HepG2 (cell line): ENCODE measurements around the gene GPS1. TPM values are rescaled to one million over a fixed set of nuclear protein-coding genes. Genes with fewer than 3 reads are reported as not detected.
A peak's percentile ranks its signal among the peaks of the same experiment; 100 is the strongest.

Experiments used
- AHR ChIP-seq: IDR thresholded peaks from 2 replicates; pipeline ENCODE4 v1.6.1; 2018; ENCODE audit warnings: missing genetic modification reagents, missing compliant biosample characterization
- AKAP8 ChIP-seq: sonication (generic); formaldehyde crosslinking; IDR thresholded peaks from 2 replicates; pipeline ENCODE4 v1.5.1; 2020; ENCODE audit warnings: mild to moderate bottlenecking, missing genetic modification reagents
- BRF2 ChIP-seq: sonication (generic); formaldehyde crosslinking; IDR thresholded peaks from 2 replicates; pipeline ENCODE4 v1.8.1; 2022; ENCODE audit warnings: mild to moderate bottlenecking, missing genetic modification reagents
- ESRRA ChIP-seq: sonication (generic); formaldehyde crosslinking; IDR thresholded peaks from 2 replicates; pipeline ENCODE4 v1.5.1; 2020; ENCODE audit warnings: mild to moderate bottlenecking, low read depth, missing genetic modification reagents
- GABPB1 ChIP-seq: IDR thresholded peaks from 2 replicates; pipeline ENCODE4 v1.6.1; 2016; ENCODE audit warnings: mild to moderate bottlenecking, missing genetic modification reagents, moderate library complexity, missing compliant biosample characterization
- GTF3A ChIP-seq: sonication (generic); formaldehyde crosslinking; conservative IDR thresholded peaks from 2 replicates; pipeline ENCODE4 v1.4.0; 2020; ENCODE audit warnings: mild to moderate bottlenecking, missing genetic modification reagents
- MED8 ChIP-seq: sonication (generic); formaldehyde crosslinking; IDR thresholded peaks from 2 replicates; pipeline ENCODE4 v1.8.1; 2023; ENCODE audit warnings: mild to moderate bottlenecking, missing genetic modification reagents; ENCODE audit not compliant: insufficient replicate concordance
- NFKB2 ChIP-seq: sonication (generic); formaldehyde crosslinking; IDR thresholded peaks from 2 replicates; pipeline ENCODE4 v1.4.0; 2020; ENCODE audit warnings: missing genetic modification reagents, borderline replicate concordance
- NFKBIZ ChIP-seq: IDR thresholded peaks from 2 replicates; pipeline ENCODE4 v1.6.1; 2018; ENCODE audit warnings: missing genetic modification reagents, missing compliant biosample characterization
- RBFOX2 ChIP-seq: fragments of 200-400 bp; formaldehyde crosslinking; IDR thresholded peaks from 2 replicates; pipeline ENCODE4 v1.6.1; 2017; ENCODE audit warnings: low read depth, mild to moderate bottlenecking, low read length
- SMARCC2 ChIP-seq: fragments of 450-650 bp; IDR thresholded peaks from 2 replicates; pipeline ENCODE4 v1.6.1; 2017; ENCODE audit warnings: antibody characterized with exemption, mild to moderate bottlenecking
- SNRNP70 ChIP-seq: fragments of 200-400 bp; formaldehyde crosslinking; IDR thresholded peaks from 2 replicates; pipeline ENCODE4 v1.6.1; 2017; ENCODE audit warnings: mild to moderate bottlenecking, low read depth, low read length, moderate library complexity
- SP4 ChIP-seq: sonication (generic); formaldehyde crosslinking; IDR thresholded peaks from 2 replicates; pipeline ENCODE4 v1.8.1; 2023; ENCODE audit warnings: mild to moderate bottlenecking, missing genetic modification reagents
- TARDBP ChIP-seq: sonication (generic); formaldehyde crosslinking; IDR thresholded peaks from 2 replicates; pipeline ENCODE4 v1.8.0; 2022; ENCODE audit warnings: mild to moderate bottlenecking, missing genetic modification reagents
- ZBTB7A ChIP-seq: sonication (generic); formaldehyde crosslinking; IDR thresholded peaks from 2 replicates; pipeline ENCODE4 v1.8.0; 2022; ENCODE audit warnings: mild to moderate bottlenecking, missing genetic modification reagents
- ZFYVE20 ChIP-seq: sonication (generic); formaldehyde crosslinking; IDR thresholded peaks from 2 replicates; pipeline ENCODE4 v1.8.0; 2023; ENCODE audit warnings: low read depth, mild to moderate bottlenecking, moderate library complexity, missing genetic modification reagents, borderline replicate concordance
- ZNF20 ChIP-seq: sonication (generic); formaldehyde crosslinking; IDR thresholded peaks from 2 replicates; pipeline ENCODE4 v1.4.0; 2020; ENCODE audit warnings: mild to moderate bottlenecking, moderate library complexity, missing genetic modification reagents
- ZNF850 ChIP-seq: sonication (generic); formaldehyde crosslinking; conservative IDR thresholded peaks from 2 replicates; pipeline ENCODE4 v1.9.0; 2021; ENCODE audit warnings: mild to moderate bottlenecking, missing genetic modification reagents
- ZSCAN31 ChIP-seq: sonication (generic); formaldehyde crosslinking; IDR thresholded peaks from 2 replicates; pipeline ENCODE4 v1.5.0; 2020; ENCODE audit warnings: low read depth, mild to moderate bottlenecking, missing genetic modification reagents
- polyA plus RNA-seq, 8 experiments: library from polyadenylated mRNA; depleted of rRNA in 3 of 8; stranded (reverse) in 7 of 8; unstranded in 1 of 8; fragments of >200 nt; fragmentation: Illumina TruSeq in 4 of 8; extraction: Trizol in 4 of 8; gene quantifications; 2 replicates each; pipeline versions ENCODE4 v1.2.1 to v1.2.3, GENCODE V29; 2011 to 2016; ENCODE audit warnings: low read depth in 4 of 8, missing spikeins in 1 of 8, mixed read lengths in 1 of 8; ENCODE audit not compliant: insufficient read depth in 1 of 8
- total RNA-seq, 5 experiments: library from RNA; depleted of rRNA; stranded (reverse); fragments of >200 nt; fragmentation: Illumina TruSeq; extraction: Trizol; gene quantifications; 2 replicates each; pipeline ENCODE4 v1.2.3, GENCODE V29; 2016; ENCODE audit warnings: low read depth in 1 of 5
- TF ChIP-seq, protein P1 (sequence below): sonication (generic); formaldehyde crosslinking; IDR thresholded peaks from 2 replicates; pipeline ENCODE4 v1.4.0; 2020; ENCODE audit warnings: missing genetic modification reagents
- TF ChIP-seq, protein P2 (sequence below), 2 experiments: IDR thresholded peaks; 2 replicates each; pipeline ENCODE4 v1.6.1; 2011 to 2012; ENCODE audit warnings: low read length in 2 of 2, borderline replicate concordance in 1 of 2, low read depth in 1 of 2, mild to moderate bottlenecking in 1 of 2, moderate library complexity in 1 of 2

Gene GPS1
- total and polyA plus RNA-seq, 2 of the 13 experiments (the other 11 are each of a cell fraction or from before 2014, with no cell fraction given), result 124 to 128 TPM

DNA sequence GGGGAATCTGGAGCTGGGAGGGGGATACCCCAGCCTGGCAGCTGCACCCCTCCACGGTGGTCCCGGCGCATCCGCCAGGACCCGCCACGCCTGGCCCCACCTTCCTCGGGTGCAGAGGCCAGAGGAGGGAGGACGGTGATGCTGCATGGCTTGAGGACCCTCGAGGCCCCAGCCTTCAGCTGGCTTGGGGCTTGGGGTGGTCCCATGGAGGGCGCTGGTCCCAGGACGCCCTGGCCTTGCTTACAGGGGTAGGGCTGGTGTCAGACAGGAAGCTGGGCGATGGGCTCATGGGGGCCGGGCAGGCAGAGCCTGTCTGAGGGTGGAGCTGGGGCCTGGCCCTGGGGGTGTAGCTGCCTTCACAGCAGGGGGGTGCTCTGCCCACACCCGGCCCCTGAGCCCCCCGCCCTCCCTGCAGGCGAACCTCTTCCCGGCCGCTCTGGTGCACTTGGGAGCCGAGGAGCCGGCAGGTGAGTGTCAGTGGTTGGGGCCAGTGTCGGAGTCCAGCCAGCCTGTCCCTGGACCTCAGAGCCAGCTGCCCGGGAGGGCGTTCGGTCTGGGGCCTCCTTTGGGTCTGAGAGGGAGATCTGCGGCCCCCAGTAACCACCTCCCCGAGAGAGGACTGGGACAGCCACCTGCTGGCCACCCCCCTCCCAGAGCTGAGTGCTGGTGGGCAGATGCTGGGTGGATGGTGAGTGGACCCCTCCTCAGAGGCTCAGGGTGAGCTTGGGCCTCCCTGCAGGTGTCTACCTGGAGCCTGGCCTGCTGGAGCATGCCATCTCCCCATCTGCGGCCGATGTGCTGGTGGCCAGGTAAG lies 35.4 kb upstream of the GPS1 start (continued):
- TF ChIP-seq, protein P1, sequence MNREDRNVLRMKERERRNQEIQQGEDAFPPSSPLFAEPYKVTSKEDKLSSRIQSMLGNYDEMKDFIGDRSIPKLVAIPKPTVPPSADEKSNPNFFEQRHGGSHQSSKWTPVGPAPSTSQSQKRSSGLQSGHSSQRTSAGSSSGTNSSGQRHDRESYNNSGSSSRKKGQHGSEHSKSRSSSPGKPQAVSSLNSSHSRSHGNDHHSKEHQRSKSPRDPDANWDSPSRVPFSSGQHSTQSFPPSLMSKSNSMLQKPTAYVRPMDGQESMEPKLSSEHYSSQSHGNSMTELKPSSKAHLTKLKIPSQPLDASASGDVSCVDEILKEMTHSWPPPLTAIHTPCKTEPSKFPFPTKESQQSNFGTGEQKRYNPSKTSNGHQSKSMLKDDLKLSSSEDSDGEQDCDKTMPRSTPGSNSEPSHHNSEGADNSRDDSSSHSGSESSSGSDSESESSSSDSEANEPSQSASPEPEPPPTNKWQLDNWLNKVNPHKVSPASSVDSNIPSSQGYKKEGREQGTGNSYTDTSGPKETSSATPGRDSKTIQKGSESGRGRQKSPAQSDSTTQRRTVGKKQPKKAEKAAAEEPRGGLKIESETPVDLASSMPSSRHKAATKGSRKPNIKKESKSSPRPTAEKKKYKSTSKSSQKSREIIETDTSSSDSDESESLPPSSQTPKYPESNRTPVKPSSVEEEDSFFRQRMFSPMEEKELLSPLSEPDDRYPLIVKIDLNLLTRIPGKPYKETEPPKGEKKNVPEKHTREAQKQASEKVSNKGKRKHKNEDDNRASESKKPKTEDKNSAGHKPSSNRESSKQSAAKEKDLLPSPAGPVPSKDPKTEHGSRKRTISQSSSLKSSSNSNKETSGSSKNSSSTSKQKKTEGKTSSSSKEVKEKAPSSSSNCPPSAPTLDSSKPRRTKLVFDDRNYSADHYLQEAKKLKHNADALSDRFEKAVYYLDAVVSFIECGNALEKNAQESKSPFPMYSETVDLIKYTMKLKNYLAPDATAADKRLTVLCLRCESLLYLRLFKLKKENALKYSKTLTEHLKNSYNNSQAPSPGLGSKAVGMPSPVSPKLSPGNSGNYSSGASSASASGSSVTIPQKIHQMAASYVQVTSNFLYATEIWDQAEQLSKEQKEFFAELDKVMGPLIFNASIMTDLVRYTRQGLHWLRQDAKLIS (CRISPR knock-in tag), result peak; percentile 30; the same call in 1 of the 2 replicates
- TF ChIP-seq ZBTB7A (CRISPR knock-in tag) (peak; percentile 63), MED8 (no peak), ZNF850 (no peak), ZSCAN31 (peak; percentile 15; the same call in 1 of the 2 replicates), GTF3A (CRISPR knock-in tag) (no peak), TARDBP (peak; percentile 30; the same call in 1 of the 2 replicates), AKAP8 (peak; percentile 98), BRF2 (no peak), SNRNP70 (no peak), SMARCC2 (no peak), RBFOX2 (peak; percentile 85), GABPB1 (0 out of 2 replicates have a peak, but pooled peaks have one; percentile 3), NFKBIZ (CRISPR knock-in tag) (no peak), SP4 (CRISPR knock-in tag) (no peak), ZNF20 (CRISPR knock-in tag) (no peak), ESRRA (CRISPR knock-in tag) (no peak), AHR (CRISPR knock-in tag) (0 out of 2 replicates have a peak, but pooled peaks have one; percentile 21), NFKB2 (peak; percentile 54; the same call in 1 of the 2 replicates), ZFYVE20 (CRISPR knock-in tag) (no peak)
- TF ChIP-seq, protein P2, sequence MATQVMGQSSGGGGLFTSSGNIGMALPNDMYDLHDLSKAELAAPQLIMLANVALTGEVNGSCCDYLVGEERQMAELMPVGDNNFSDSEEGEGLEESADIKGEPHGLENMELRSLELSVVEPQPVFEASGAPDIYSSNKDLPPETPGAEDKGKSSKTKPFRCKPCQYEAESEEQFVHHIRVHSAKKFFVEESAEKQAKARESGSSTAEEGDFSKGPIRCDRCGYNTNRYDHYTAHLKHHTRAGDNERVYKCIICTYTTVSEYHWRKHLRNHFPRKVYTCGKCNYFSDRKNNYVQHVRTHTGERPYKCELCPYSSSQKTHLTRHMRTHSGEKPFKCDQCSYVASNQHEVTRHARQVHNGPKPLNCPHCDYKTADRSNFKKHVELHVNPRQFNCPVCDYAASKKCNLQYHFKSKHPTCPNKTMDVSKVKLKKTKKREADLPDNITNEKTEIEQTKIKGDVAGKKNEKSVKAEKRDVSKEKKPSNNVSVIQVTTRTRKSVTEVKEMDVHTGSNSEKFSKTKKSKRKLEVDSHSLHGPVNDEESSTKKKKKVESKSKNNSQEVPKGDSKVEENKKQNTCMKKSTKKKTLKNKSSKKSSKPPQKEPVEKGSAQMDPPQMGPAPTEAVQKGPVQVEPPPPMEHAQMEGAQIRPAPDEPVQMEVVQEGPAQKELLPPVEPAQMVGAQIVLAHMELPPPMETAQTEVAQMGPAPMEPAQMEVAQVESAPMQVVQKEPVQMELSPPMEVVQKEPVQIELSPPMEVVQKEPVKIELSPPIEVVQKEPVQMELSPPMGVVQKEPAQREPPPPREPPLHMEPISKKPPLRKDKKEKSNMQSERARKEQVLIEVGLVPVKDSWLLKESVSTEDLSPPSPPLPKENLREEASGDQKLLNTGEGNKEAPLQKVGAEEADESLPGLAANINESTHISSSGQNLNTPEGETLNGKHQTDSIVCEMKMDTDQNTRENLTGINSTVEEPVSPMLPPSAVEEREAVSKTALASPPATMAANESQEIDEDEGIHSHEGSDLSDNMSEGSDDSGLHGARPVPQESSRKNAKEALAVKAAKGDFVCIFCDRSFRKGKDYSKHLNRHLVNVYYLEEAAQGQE (IDR thresholded peaks at IDR 0.05; ENCODE audit: borderline replicate concordance in 1 of 2, low read depth in 1 of 2, low read length in 2 of 2), result no peak
